Duodenal mucosa (tissue), 2 donors: ENCODE measurements around the gene CEP43.
"Not testable (repeated sequence)": the region's sequence is repeated elsewhere in the genome, so short reads cannot be mapped to it uniquely, and the experiment has no call there.

ENCODE experiments used
- H3K27ac ChIP-seq: one replicate; pipeline ENCODE4 v1.7.0; 2013; ENCODE audit warnings: low read depth, low read length
- H3K27me3 ChIP-seq, 2 donors: one replicate each; pipeline ENCODE4 v1.7.0; 2013; ENCODE audit warnings: low read length in 2 of 2, control low read depth in 1 of 2; ENCODE audit not compliant: insufficient read depth in 2 of 2, control insufficient read depth in 1 of 2
- H3K36me3 ChIP-seq, 2 donors: one replicate each; pipeline ENCODE4 v1.7.0; 2013; ENCODE audit warnings: low read length in 2 of 2, control low read depth in 1 of 2; ENCODE audit not compliant: insufficient read depth in 2 of 2, control insufficient read depth in 1 of 2
- H3K4me1 ChIP-seq, 2 donors: one replicate each; pipeline ENCODE4 v1.7.0; 2013; ENCODE audit warnings: low read length in 2 of 2, control low read depth in 1 of 2; ENCODE audit not compliant: insufficient read depth in 2 of 2, control insufficient read depth in 1 of 2
- H3K4me3 ChIP-seq, 2 donors: one replicate each; pipeline ENCODE4 v1.7.0; 2013; ENCODE audit warnings: low read length in 2 of 2, low read depth in 1 of 2
- H3K9ac ChIP-seq, 2 donors: one replicate each; pipeline ENCODE4 v1.7.0; 2013; ENCODE audit warnings: low read length in 2 of 2, low read depth in 1 of 2
- H3K9me3 ChIP-seq, 2 donors: one replicate each; pipeline ENCODE4 v1.7.0; 2013; ENCODE audit warnings: low read length in 2 of 2, control low read depth in 1 of 2; ENCODE audit not compliant: control insufficient read depth in 1 of 2

Gene CEP43

GRCh38 chr6:166999145-166999883 is at the start of gene CEP43:
Gene CEP43 (plus strand): TSS chr6:166999397. CDS start chr6:166999413, 16 bp downstream.
- peaks cover 23 to 26% of the 10 kb centered on the region in 2 donors for H3K4me1 ChIP-seq
- H3K27ac ChIP-seq: no peak within 1 kb of the TSS
- no peaks in the 10 kb centered on the region for H3K9me3 ChIP-seq
- peak within 1 kb of the TSS; percentile 85 for H3K4me3 ChIP-seq
- no peaks in the 10 kb centered on the region for H3K36me3 ChIP-seq
- H3K9ac ChIP-seq: peak within 1 kb of the TSS; percentile 68 to 79
- no peaks in the 10 kb centered on the region for H3K27me3 ChIP-seq

- Histone ChIP-seq H3K4me3 (peak overlapping the region in 1 of 2 donors; percentile 32), H3K9me3 (no peaks in the 10 kb centered on the region), H3K27me3 (no peaks in the 10 kb centered on the region), H3K9ac (peak overlapping the region in 1 of 2 donors; percentile 41), H3K27ac (no peak overlapping the region), H3K4me1 (peaks cover 22 to 23% of the 10 kb centered on the region in 2 donors), H3K36me3 (peaks cover 13 to 49% of the 10 kb centered on the region in 2 donors)
Observed at GRCh38 chr6:166949528-166950442, 49.4 kb upstream of the CEP43 start.

- no peaks in the 10 kb centered on the region for H3K27me3 ChIP-seq
- H3K9me3 ChIP-seq: no peaks in the 10 kb centered on the region
- H3K4me1 ChIP-seq: peaks cover 23% of the 10 kb centered on the region in 2 donors
- H3K9ac ChIP-seq: peak overlapping the region; percentile 7 to 41
- H3K4me3 ChIP-seq: peak overlapping the region; percentile 19 to 32
- H3K36me3 ChIP-seq: peaks cover 13 to 44% of the 10 kb centered on the region in 2 donors
- peak overlapping the region; percentile 48 for H3K27ac ChIP-seq
Observed at GRCh38 chr6:166950443-166950821, 48.8 kb upstream of the CEP43 start.

GRCh38 chr6:166950892-166951669 is 48.1 kb upstream of the CEP43 start:
- Histone ChIP-seq H3K4me1 (peaks cover 23 to 26% of the 10 kb centered on the region in 2 donors), H3K4me3 (peak overlapping the region; percentile 19 to 60), H3K27ac (peak overlapping the region; percentile 48), H3K9ac (peak overlapping the region in 1 of 2 donors; percentile 7), H3K36me3 (peaks cover 9 to 41% of the 10 kb centered on the region in 2 donors)
- H3K27me3 ChIP-seq, H3K9me3 ChIP-seq: not testable (repeated sequence)

- no peaks in the 10 kb centered on the region for H3K27me3 ChIP-seq
- H3K9me3 ChIP-seq: no peaks in the 10 kb centered on the region
- H3K9ac ChIP-seq: no peak overlapping the region
- no peak overlapping the region for H3K4me3 ChIP-seq
- H3K27ac ChIP-seq: no peak overlapping the region
- peaks cover 6 to 35% of the 10 kb centered on the region in 2 donors for H3K36me3 ChIP-seq
- peaks cover 23 to 26% of the 10 kb centered on the region in 2 donors for H3K4me1 ChIP-seq
Observed at GRCh38 chr6:166951670-166952060, 47.5 kb upstream of the CEP43 start.

- Histone ChIP-seq H3K9ac (no peak overlapping the region), H3K36me3 (peaks cover 6 to 30% of the 10 kb centered on the region in 2 donors), H3K27me3 (no peaks in the 10 kb centered on the region), H3K4me1 (peaks cover 23 to 27% of the 10 kb centered on the region in 2 donors), H3K4me3 (no peak overlapping the region), H3K27ac (no peak overlapping the region), H3K9me3 (no peaks in the 10 kb centered on the region)
Observed at GRCh38 chr6:166952121-166952520, 47.1 kb upstream of the CEP43 start.

- no peaks in the 10 kb centered on the region for H3K9me3 ChIP-seq
- H3K4me3 ChIP-seq: no peak overlapping the region
Observed at GRCh38 chr6:166952567-166953486, 46.4 kb upstream of the CEP43 start.

GRCh38 chr6:166954118-166954713 is 45.0 kb upstream of the CEP43 start:
- no peaks in the 10 kb centered on the region for H3K9me3 ChIP-seq
- peak overlapping the region in 1 of 2 donors; percentile 92 for H3K4me3 ChIP-seq
- H3K9ac ChIP-seq: no peak overlapping the region
- H3K27me3 ChIP-seq: no peaks in the 10 kb centered on the region
- peaks cover 32 to 33% of the 10 kb centered on the region in 2 donors for H3K4me1 ChIP-seq
- no peak overlapping the region for H3K27ac ChIP-seq
- H3K36me3 ChIP-seq: peaks cover 0 to 19% of the 10 kb centered on the region in 2 donors

More at GRCh38 chr6:166952567-166953486, 46.4 kb upstream of the CEP43 start:
- Histone ChIP-seq H3K27me3 (no peaks in the 10 kb centered on the region), H3K36me3 (peaks cover 0 to 23% of the 10 kb centered on the region in 2 donors), H3K4me1 (peaks cover 28 to 33% of the 10 kb centered on the region in 2 donors), H3K9ac (no peak overlapping the region), H3K27ac (no peak overlapping the region)
